Testis (tissue), 3 donors: ENCODE measurements around the gene PANX1. TPM values are rescaled to one million over a fixed set of nuclear protein-coding genes. Genes with fewer than 3 reads are reported as not detected.

Experiments
- DNase-seq: peaks from one replicate; pipeline ENCODE4 v3.0.0-alpha.2; 2019
- H3K27ac ChIP-seq, 2 donors: fragments of 200-600 bp; sonication (generic); one replicate each; pipeline ENCODE4 v1.5.1; 2019
- H3K27me3 ChIP-seq: fragments of 200-600 bp; sonication (generic); one replicate; pipeline ENCODE4 v1.5.1; 2019
- H3K36me3 ChIP-seq: fragments of 200-600 bp; sonication (generic); one replicate; pipeline ENCODE4 v1.5.1; 2017; ENCODE audit warnings: low read depth; ENCODE audit errors: missing control alignments
- H3K4me1 ChIP-seq: fragments of 200-600 bp; sonication (generic); one replicate; pipeline ENCODE4 v1.5.1; 2019
- H3K4me3 ChIP-seq, 2 donors: fragments of 200-600 bp; sonication (generic); one replicate each; pipeline ENCODE4 v1.5.1; 2017 to 2019
- H3K9me3 ChIP-seq: fragments of 200-600 bp; sonication (generic); one replicate; pipeline ENCODE4 v1.5.1; 2017
- POLR2A ChIP-seq: fragments of 450-650 bp; IDR thresholded peaks from one replicate; pipeline ENCODE4 v1.6.1; 2017; ENCODE audit warnings: antibody characterized with exemption, mild to moderate bottlenecking, moderate library complexity
- WGBS, 2 donors: methylation state at CpG; one replicate each; pipeline ENCODE4 v1.1.5; 2018; 5-methylcytosine and 5-hydroxymethylcytosine counted together
- intact Hi-C: fragments of 100-400 bp; cut with DNase I; formaldehyde crosslinking; loops from one replicate; pipeline ENCODE4 v1.15.1; 2023; ENCODE audit warnings: low total_unique reads
- polyA plus RNA-seq: library from polyadenylated mRNA; stranded (reverse); fragments of 350-450 nt; fragmentation: Illumina TruSeq; extraction: RNeasy Lipid Tissue Mini Kit (QIAGEN cat#74804); gene quantifications from one replicate; pipeline ENCODE4 v1.2.3, GENCODE V29; 2014; ENCODE audit warnings: low read depth, low replicate concordance; ENCODE audit not compliant: insufficient read depth
- total RNA-seq, 2 donors: library from RNA; depleted of rRNA; stranded (reverse); fragments of >200 nt; gene quantifications; one replicate each; pipeline ENCODE4 v1.2.3, GENCODE V29; 2016
- TF ChIP-seq, protein P1 (sequence below), 3 experiments: fragments of 450-650 bp in 2 of 3; fragments of 200-600 bp in 1 of 3; sonication (generic) in 1 of 3; IDR thresholded peaks; one replicate each; pipeline ENCODE4 v1.5.1; 2016 to 2019; ENCODE audit warnings: antibody characterized with exemption in 3 of 3, mild to moderate bottlenecking in 2 of 3, moderate library complexity in 1 of 3

PANX1 gene
- total and polyA plus RNA-seq, 3 donors from 2014 or later, result 22.2 to 55.3 (median 42.0) TPM

DNA sequence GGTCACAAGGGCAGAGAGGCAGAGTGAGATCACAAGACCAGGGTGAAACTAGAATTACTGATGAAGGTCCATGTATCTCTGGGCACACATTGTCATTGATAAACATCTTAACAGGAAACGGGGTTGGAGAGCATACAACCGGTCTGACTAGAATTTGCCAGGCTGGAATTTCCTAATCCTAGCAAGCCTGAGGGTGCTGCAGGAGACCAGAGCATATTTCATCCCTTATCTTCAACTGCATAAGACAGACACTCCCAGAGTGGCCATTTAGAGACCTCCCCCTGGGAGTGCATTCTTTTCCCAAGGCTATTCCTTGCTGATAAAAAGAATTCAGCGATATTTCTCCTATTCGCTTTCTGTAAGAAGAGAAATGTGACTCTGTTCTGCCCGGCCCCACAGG lies 91.1 kb downstream of the PANX1 start:
- no peak for TF ChIP-seq POLR2A
- TF ChIP-seq, protein P1, sequence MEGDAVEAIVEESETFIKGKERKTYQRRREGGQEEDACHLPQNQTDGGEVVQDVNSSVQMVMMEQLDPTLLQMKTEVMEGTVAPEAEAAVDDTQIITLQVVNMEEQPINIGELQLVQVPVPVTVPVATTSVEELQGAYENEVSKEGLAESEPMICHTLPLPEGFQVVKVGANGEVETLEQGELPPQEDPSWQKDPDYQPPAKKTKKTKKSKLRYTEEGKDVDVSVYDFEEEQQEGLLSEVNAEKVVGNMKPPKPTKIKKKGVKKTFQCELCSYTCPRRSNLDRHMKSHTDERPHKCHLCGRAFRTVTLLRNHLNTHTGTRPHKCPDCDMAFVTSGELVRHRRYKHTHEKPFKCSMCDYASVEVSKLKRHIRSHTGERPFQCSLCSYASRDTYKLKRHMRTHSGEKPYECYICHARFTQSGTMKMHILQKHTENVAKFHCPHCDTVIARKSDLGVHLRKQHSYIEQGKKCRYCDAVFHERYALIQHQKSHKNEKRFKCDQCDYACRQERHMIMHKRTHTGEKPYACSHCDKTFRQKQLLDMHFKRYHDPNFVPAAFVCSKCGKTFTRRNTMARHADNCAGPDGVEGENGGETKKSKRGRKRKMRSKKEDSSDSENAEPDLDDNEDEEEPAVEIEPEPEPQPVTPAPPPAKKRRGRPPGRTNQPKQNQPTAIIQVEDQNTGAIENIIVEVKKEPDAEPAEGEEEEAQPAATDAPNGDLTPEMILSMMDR (IDR thresholded peaks at IDR 0.05), result no peak
- intact Hi-C loops, result no loop called here

DNA sequence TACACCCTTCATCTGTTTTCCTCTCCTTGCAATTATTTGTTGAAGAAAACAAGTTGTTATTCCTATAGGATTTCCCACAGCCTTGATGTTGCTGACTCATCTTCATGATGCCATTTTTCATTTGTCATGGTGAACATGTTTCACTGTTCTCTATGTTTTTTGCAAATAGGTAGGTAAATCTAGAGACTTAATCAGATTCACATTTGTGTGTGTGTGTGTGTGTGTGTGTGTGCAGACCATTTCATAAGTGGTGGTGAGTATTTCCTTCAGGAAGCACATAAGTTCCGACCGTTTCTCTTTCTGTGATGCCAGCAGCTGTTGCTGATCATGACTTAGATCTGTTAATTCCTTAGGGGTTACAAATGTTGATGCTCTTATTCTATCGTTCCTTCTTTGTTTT lies 95.4 kb downstream of the PANX1 start:
- no peak for TF ChIP-seq POLR2A
- TF ChIP-seq, protein P1 (IDR thresholded peaks at IDR 0.05), result no peak
- H3K36me3 ChIP-seq, result no peaks in the 10 kb centered on the region
- intact Hi-C loops, result no loop called here

More for the DNA sequence above, 91.1 kb downstream of the PANX1 start:
- Histone ChIP-seq H3K27me3 (no peaks in the 10 kb centered on the region), H3K9me3 (no peaks in the 10 kb centered on the region), H3K36me3 (no peaks in the 10 kb centered on the region), H3K4me3 (no peak overlapping the region), H3K4me1 (no peaks in the 10 kb centered on the region), H3K27ac (no peak overlapping the region)
- DNase-seq, result peak; percentile 18
- WGBS, 2 donors, result 73 to 85% methylated on average over 5 of the region's 5 CpGs

More for the DNA sequence above, 95.4 kb downstream of the PANX1 start:
- DNase-seq, result no peak
- no peak overlapping the region for H3K27ac ChIP-seq
- H3K27me3 ChIP-seq, result no peaks in the 10 kb centered on the region
- no peak overlapping the region for H3K4me3 ChIP-seq
- no peaks in the 10 kb centered on the region for H3K4me1 ChIP-seq
- WGBS, 2 donors, result 40 to 56% methylated on average over 3 of the region's 3 CpGs
- no peaks in the 10 kb centered on the region for H3K9me3 ChIP-seq

Other genes with a start within 250 kb of the PANX1 start
- under 1 TPM; 0.24 to 0.87 TPM for gene HEPHL1, start 107.5 kb upstream of the PANX1 start, total RNA-seq
- 0.54 TPM for gene HEPHL1, start 107.5 kb upstream of the PANX1 start, polyA plus RNA-seq
- not detected for gene IZUMO1R, start 175.7 kb downstream of the PANX1 start, total RNA-seq
- not detected for gene IZUMO1R, start 175.7 kb downstream of the PANX1 start, polyA plus RNA-seq